SK-N-SH (cell line): ENCODE data around the gene GGCX.

Experiments
- FOXJ3 ChIP-seq: sonication (generic); formaldehyde crosslinking; IDR thresholded peaks from 2 replicates; pipeline ENCODE4 v1.5.1; 2020; ENCODE audit warnings: mild to moderate bottlenecking, missing genetic modification reagents
- POLR2AphosphoS5 ChIP-seq: IDR thresholded peaks from 2 replicates; pipeline ENCODE4 v1.6.1; 2012; ENCODE audit warnings: low read depth, low read length
- RXRA ChIP-seq: IDR thresholded peaks from 2 replicates; pipeline ENCODE4 v1.4.0; 2012; ENCODE audit warnings: low read depth, mild to moderate bottlenecking, borderline replicate concordance
- SIN3A ChIP-seq: IDR thresholded peaks from 2 replicates; pipeline ENCODE4 v1.6.1; 2012; ENCODE audit warnings: low read depth, mild to moderate bottlenecking, low read length, moderate library complexity, borderline replicate concordance
- TF ChIP-seq, protein P1 (sequence below): fragments of 200-600 bp; sonication (generic); IDR thresholded peaks from 2 replicates; pipeline ENCODE4 v1.6.1; 2017; ENCODE audit warnings: antibody characterized with exemption, mild to moderate bottlenecking, moderate library complexity
- TF ChIP-seq, protein P2 (sequence below): fragments of 150-350 bp; IDR thresholded peaks from 2 replicates; pipeline ENCODE4 v1.6.1; 2017; ENCODE audit warnings: antibody characterized with exemption, low read length, low read depth, borderline replicate concordance

GRCh38 chr2:85525567-85525966, 35.7 kb downstream of the GGCX start:
- TF ChIP-seq, protein P1, sequence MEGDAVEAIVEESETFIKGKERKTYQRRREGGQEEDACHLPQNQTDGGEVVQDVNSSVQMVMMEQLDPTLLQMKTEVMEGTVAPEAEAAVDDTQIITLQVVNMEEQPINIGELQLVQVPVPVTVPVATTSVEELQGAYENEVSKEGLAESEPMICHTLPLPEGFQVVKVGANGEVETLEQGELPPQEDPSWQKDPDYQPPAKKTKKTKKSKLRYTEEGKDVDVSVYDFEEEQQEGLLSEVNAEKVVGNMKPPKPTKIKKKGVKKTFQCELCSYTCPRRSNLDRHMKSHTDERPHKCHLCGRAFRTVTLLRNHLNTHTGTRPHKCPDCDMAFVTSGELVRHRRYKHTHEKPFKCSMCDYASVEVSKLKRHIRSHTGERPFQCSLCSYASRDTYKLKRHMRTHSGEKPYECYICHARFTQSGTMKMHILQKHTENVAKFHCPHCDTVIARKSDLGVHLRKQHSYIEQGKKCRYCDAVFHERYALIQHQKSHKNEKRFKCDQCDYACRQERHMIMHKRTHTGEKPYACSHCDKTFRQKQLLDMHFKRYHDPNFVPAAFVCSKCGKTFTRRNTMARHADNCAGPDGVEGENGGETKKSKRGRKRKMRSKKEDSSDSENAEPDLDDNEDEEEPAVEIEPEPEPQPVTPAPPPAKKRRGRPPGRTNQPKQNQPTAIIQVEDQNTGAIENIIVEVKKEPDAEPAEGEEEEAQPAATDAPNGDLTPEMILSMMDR, result no peak
- TF ChIP-seq FOXJ3 (CRISPR knock-in tag), result no peak
- TF ChIP-seq POLR2AphosphoS5, result no peak
- TF ChIP-seq, protein P2, sequence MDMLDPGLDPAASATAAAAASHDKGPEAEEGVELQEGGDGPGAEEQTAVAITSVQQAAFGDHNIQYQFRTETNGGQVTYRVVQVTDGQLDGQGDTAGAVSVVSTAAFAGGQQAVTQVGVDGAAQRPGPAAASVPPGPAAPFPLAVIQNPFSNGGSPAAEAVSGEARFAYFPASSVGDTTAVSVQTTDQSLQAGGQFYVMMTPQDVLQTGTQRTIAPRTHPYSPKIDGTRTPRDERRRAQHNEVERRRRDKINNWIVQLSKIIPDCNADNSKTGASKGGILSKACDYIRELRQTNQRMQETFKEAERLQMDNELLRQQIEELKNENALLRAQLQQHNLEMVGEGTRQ, result no peak
- TF ChIP-seq SIN3A, result no peak
- no peak for TF ChIP-seq RXRA
